Mesenchymal stem cell (in vitro differentiated cells and primary cell): ENCODE measurements around the gene TRIM58.

Experiments
- DNase-seq: peaks from one replicate; pipeline ENCODE4 v3.0.0-alpha.2; 2013
- H2AFZ ChIP-seq: one replicate; pipeline ENCODE4 v1.6.1; 2013; ENCODE audit warnings: low read depth, mild to moderate bottlenecking, control low read depth, inconsistent platforms, low read length, moderate library complexity
- H2AK5ac ChIP-seq: 2 replicates; pipeline ENCODE4 v1.6.1; 2013; ENCODE audit warnings: low read length, moderate library complexity, mild to moderate bottlenecking, inconsistent platforms; ENCODE audit not compliant: severe bottlenecking
- H2BK120ac ChIP-seq: one replicate; pipeline ENCODE4 v1.6.1; 2013; ENCODE audit warnings: low read depth, mild to moderate bottlenecking, inconsistent platforms, low read length, moderate library complexity
- H2BK12ac ChIP-seq, 2 experiments: one replicate each; pipeline ENCODE4 v1.6.1; 2013; ENCODE audit warnings: inconsistent platforms in 2 of 2, low read length in 2 of 2, mild to moderate bottlenecking in 2 of 2, moderate library complexity in 2 of 2, control low read depth in 1 of 2
- H2BK15ac ChIP-seq: one replicate; pipeline ENCODE4 v1.6.1; 2013; ENCODE audit warnings: mild to moderate bottlenecking, low read depth, inconsistent platforms; ENCODE audit not compliant: poor library complexity, severe bottlenecking
- H2BK5ac ChIP-seq: 2 replicates; pipeline ENCODE4 v1.6.1; 2013; ENCODE audit warnings: low read depth, mild to moderate bottlenecking, low read length, control low read depth, inconsistent platforms; ENCODE audit not compliant: poor library complexity, severe bottlenecking
- H3K14ac ChIP-seq, 2 experiments: one replicate each; pipeline ENCODE4 v1.6.1; 2013; ENCODE audit warnings: inconsistent platforms in 2 of 2, low read length in 2 of 2, control low read depth in 1 of 2, mild to moderate bottlenecking in 1 of 2, moderate library complexity in 1 of 2
- H3K18ac ChIP-seq, 2 experiments: one replicate each; pipeline ENCODE4 v1.6.1; 2013; ENCODE audit warnings: inconsistent platforms in 2 of 2, low read length in 2 of 2, control low read depth in 1 of 2, low read depth in 1 of 2, mild to moderate bottlenecking in 1 of 2
- H3K23ac ChIP-seq, 2 experiments: one replicate each; pipeline ENCODE4 v1.6.1; 2013; ENCODE audit warnings: inconsistent platforms in 2 of 2, low read length in 2 of 2, mild to moderate bottlenecking in 2 of 2, moderate library complexity in 2 of 2, control low read depth in 1 of 2
- H3K27ac ChIP-seq: 2 replicates; pipeline ENCODE4 v1.5.1; 2013; ENCODE audit warnings: mild to moderate bottlenecking, moderate library complexity, low read length, control low read depth, inconsistent platforms; ENCODE audit not compliant: poor library complexity, severe bottlenecking
- H3K27me3 ChIP-seq, 2 experiments: 2 replicates each; pipeline versions ENCODE4 v1.6.1 to v1.7.0; 2013; ENCODE audit warnings: low read length in 2 of 2, mild to moderate bottlenecking in 2 of 2, moderate library complexity in 2 of 2, control low read depth in 1 of 2, inconsistent platforms in 1 of 2; ENCODE audit not compliant: control insufficient read depth in 1 of 2, insufficient read depth in 1 of 2
- H3K36me3 ChIP-seq, 2 experiments: 2 replicates each; pipeline versions ENCODE4 v1.6.1 to v1.7.0; 2013; ENCODE audit warnings: low read length in 2 of 2, control low read depth in 1 of 2, inconsistent platforms in 1 of 2, low read depth in 1 of 2, mild to moderate bottlenecking in 1 of 2; ENCODE audit not compliant: insufficient read depth in 2 of 2, control insufficient read depth in 1 of 2
- H3K4ac ChIP-seq, 2 experiments: one replicate each; pipeline ENCODE4 v1.6.1; 2013; ENCODE audit warnings: inconsistent platforms in 2 of 2, low read length in 2 of 2, mild to moderate bottlenecking in 2 of 2, moderate library complexity in 2 of 2, control low read depth in 1 of 2, low read depth in 1 of 2
- H3K4me1 ChIP-seq: 2 replicates; pipeline ENCODE4 v1.6.1; 2013; ENCODE audit warnings: low read depth, low read length, control low read depth; ENCODE audit not compliant: control insufficient read depth, insufficient read depth
- H3K4me2 ChIP-seq: 2 replicates; pipeline ENCODE4 v1.6.1; 2013; ENCODE audit warnings: low read length, mild to moderate bottlenecking, inconsistent platforms; ENCODE audit not compliant: poor library complexity, severe bottlenecking
- H3K4me3 ChIP-seq, 2 experiments: 2 replicates each; pipeline versions ENCODE4 v1.5.1 to v1.7.0; 2013; ENCODE audit warnings: low read length in 2 of 2, mild to moderate bottlenecking in 2 of 2, control low read depth in 1 of 2, low read depth in 1 of 2; ENCODE audit not compliant: insufficient read depth in 1 of 2
- H3K79me1 ChIP-seq: replicated peaks from 2 replicates; pipeline ENCODE4 v1.6.1; 2013; ENCODE audit warnings: mild to moderate bottlenecking, control low read depth, low read length, inconsistent platforms; ENCODE audit not compliant: poor library complexity, severe bottlenecking
- H3K9ac ChIP-seq: 2 replicates; pipeline ENCODE4 v1.7.0; 2013; ENCODE audit warnings: mild to moderate bottlenecking, low read length, moderate library complexity
- H3K9me3 ChIP-seq: 2 replicates; pipeline ENCODE4 v1.7.0; 2013; ENCODE audit warnings: mild to moderate bottlenecking, low read length; ENCODE audit not compliant: control insufficient read depth
- H4K8ac ChIP-seq: one replicate; pipeline ENCODE4 v1.6.1; 2013; ENCODE audit warnings: inconsistent platforms, mild to moderate bottlenecking, low read length, moderate library complexity
- H4K91ac ChIP-seq: one replicate; pipeline ENCODE4 v1.6.1; 2013; ENCODE audit warnings: mild to moderate bottlenecking, low read length, inconsistent platforms
- WGBS: methylation state at CpG from one replicate; pipeline ENCODE4 v1.1.7; 2013; ENCODE audit warnings: mixed read lengths; 5-methylcytosine and 5-hydroxymethylcytosine counted together

The TRIM58 gene

DNA sequence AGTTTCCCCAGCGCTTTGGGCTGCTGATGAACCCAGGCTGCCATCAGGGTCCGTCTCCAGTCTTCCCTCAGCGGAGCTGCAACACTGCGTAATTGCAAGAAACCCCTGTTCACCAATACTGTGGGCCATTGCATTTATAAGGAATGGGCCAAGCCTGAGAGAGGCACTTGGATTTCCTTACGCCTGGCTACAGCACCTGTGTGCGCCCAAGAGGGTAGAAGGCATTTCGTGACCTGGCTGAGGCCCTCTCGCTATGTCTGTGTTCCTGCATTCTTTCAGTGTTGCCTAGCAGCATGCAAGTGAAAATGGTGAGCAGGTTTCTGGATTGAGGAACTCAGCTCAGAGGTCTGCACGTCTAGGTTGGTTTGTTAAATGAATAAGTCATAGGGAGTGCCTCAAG, 26.4 kb downstream of the TRIM58 start:
- H3K4me1 ChIP-seq, result no peaks in the 10 kb centered on the region
- no peak overlapping the region for H3K4me2 ChIP-seq
- no peaks in the 10 kb centered on the region for H3K36me3 ChIP-seq
- no peak overlapping the region for H3K14ac ChIP-seq
- H3K9ac ChIP-seq, result no peak overlapping the region
- no peak overlapping the region for H4K91ac ChIP-seq
- WGBS, result 84% methylated on average over 8 of the region's 9 CpGs
- no peaks in the 10 kb centered on the region for H3K27me3 ChIP-seq
- H3K23ac ChIP-seq, result no peak overlapping the region
- no peak overlapping the region for H2BK15ac ChIP-seq
- H3K27ac ChIP-seq, result no peak overlapping the region
- no peak overlapping the region for H2BK5ac ChIP-seq
- H2BK12ac ChIP-seq, result no peak overlapping the region
- H2BK120ac ChIP-seq, result no peak overlapping the region
- H2AK5ac ChIP-seq, result no peak overlapping the region
- peaks cover 3% of the 10 kb centered on the region for H3K9me3 ChIP-seq
- no peak for DNase-seq
- H4K8ac ChIP-seq, result no peak overlapping the region
- H3K4me3 ChIP-seq, result no peak overlapping the region
- H3K18ac ChIP-seq, result no peak overlapping the region
- H3K79me1 ChIP-seq, result no peaks in the 10 kb centered on the region
- no peak overlapping the region for H3K4ac ChIP-seq
- H2AFZ ChIP-seq, result no peak overlapping the region

DNA sequence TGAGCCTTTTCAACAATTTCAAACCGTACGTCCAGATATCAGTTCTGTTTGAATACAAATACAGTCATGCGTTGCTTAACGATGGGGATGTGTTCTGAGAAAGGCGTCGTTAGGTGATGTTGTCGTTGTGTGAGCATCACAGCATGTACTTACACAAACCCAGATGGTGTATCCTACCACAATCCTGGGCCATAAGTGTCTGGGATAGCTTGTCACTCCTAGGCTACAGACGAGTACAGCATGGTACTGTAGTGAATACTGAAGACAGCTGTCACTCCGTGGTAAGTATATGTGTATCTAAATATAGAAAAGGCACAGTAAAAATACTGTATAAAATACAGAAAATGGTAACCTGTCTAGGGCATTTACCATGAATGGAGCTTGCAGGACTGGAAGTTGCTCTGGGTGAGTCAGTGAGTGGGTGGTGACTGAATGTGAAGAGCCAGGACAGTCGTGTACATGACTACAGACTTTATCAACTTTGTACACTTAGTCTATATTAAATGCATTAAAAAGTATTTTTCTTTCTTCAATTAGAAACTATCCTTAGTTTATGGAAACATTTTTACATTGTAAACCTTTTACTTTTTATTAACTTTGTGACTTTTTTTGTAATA, 27.9 kb downstream of the TRIM58 start:
- 96% methylated on average over 7 of the region's 10 CpGs for WGBS
- H2BK15ac ChIP-seq, result no peak overlapping the region
- no peak overlapping the region for H2BK12ac ChIP-seq
- no peak overlapping the region for H2BK5ac ChIP-seq
- no peaks in the 10 kb centered on the region for H3K79me1 ChIP-seq
- H3K18ac ChIP-seq, result no peak overlapping the region
- H3K9me3 ChIP-seq, result peaks cover 3% of the 10 kb centered on the region
- H3K23ac ChIP-seq, result no peak overlapping the region
- no peak overlapping the region for H3K9ac ChIP-seq
- no peak overlapping the region for H3K27ac ChIP-seq
- H3K4ac ChIP-seq, result no peak overlapping the region
- no peaks in the 10 kb centered on the region for H3K27me3 ChIP-seq
- H4K8ac ChIP-seq, result no peak overlapping the region
- H3K4me1 ChIP-seq, result no peaks in the 10 kb centered on the region
- H4K91ac ChIP-seq, result no peak overlapping the region
- H2AFZ ChIP-seq, result no peak overlapping the region
- no peak overlapping the region for H3K14ac ChIP-seq
- H3K36me3 ChIP-seq, result no peaks in the 10 kb centered on the region
- H3K4me3 ChIP-seq, result no peak overlapping the region
- H2AK5ac ChIP-seq, result no peak overlapping the region
- H2BK120ac ChIP-seq, result no peak overlapping the region
- no peak for DNase-seq
- no peak overlapping the region for H3K4me2 ChIP-seq

DNA sequence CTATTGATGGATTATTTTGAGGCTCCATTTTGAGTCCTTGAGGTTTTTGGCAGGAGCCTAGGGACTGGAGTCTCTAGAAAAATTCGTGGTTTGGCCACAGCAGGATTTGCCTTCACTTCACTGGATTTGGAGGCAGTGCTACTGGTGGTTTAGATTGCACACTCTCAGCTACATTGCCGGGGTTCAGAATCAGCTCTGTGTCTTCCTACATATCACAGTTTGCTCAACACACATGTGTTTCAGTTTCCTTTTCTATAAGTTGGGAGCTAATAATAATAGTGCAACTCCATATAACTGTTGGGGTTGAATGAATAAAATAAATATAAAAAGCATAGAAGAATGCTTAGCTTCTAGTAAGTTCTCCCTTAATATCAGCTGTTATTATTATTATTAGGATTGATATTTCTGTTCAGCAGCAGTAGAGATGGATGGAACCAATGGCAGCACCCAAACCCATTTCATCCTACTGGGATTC, 38.2 kb downstream of the TRIM58 start, which contains the start of gene OR2W3:
Gene OR2W3 (plus strand): TSS at position 425 of the 475 bp plus-strand sequence. CDS start 0 bp downstream, at position 425.
- Histone ChIP-seq H3K4me1 (no peaks in the 10 kb centered on the region), H2BK15ac (no peak within 1 kb of the TSS), H3K9ac (no peak within 1 kb of the TSS), H2AK5ac (no peak within 1 kb of the TSS), H3K79me1 (no peaks in the 10 kb centered on the region), H4K91ac (no peak within 1 kb of the TSS), H3K23ac (no peak within 1 kb of the TSS), H3K27me3 (no peaks in the 10 kb centered on the region), H3K18ac (no peak within 1 kb of the TSS), H2BK12ac (no peak within 1 kb of the TSS), H3K4ac (no peak within 1 kb of the TSS), H2BK120ac (no peak within 1 kb of the TSS), H2AFZ (no peak within 1 kb of the TSS), H3K27ac (no peak within 1 kb of the TSS), H3K9me3 (no peaks in the 10 kb centered on the region), H3K4me3 (no peak within 1 kb of the TSS), H3K36me3 (no peaks in the 10 kb centered on the region), H4K8ac (no peak within 1 kb of the TSS), H3K4me2 (no peak within 1 kb of the TSS), H3K14ac (no peak within 1 kb of the TSS), H2BK5ac (no peak within 1 kb of the TSS)
- WGBS, result 50% methylated on average over 2 of the region's 2 CpGs
- DNase-seq, result no peak

DNA sequence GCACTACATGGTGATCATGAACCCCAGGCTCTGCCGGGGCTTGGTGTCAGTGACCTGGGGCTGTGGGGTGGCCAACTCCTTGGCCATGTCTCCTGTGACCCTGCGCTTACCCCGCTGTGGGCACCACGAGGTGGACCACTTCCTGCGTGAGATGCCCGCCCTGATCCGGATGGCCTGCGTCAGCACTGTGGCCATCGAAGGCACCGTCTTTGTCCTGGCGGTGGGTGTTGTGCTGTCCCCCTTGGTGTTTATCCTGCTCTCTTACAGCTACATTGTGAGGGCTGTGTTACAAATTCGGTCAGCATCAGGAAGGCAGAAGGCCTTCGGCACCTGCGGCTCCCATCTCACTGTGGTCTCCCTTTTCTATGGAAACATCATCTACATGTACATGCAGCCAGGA, 39.0 kb downstream of the TRIM58 start:
- Histone ChIP-seq H3K4me3 (no peak overlapping the region), H4K8ac (no peak overlapping the region), H2BK120ac (no peak overlapping the region), H2AFZ (no peak overlapping the region), H3K9ac (no peak overlapping the region), H2BK15ac (no peak overlapping the region), H3K4me1 (no peaks in the 10 kb centered on the region), H3K79me1 (no peaks in the 10 kb centered on the region), H3K9me3 (no peaks in the 10 kb centered on the region), H3K18ac (no peak overlapping the region), H4K91ac (no peak overlapping the region), H2BK5ac (no peak overlapping the region), H2BK12ac (no peak overlapping the region), H3K36me3 (no peaks in the 10 kb centered on the region), H3K14ac (no peak overlapping the region), H3K27me3 (no peaks in the 10 kb centered on the region), H3K4ac (no peak overlapping the region), H3K4me2 (no peak overlapping the region), H3K27ac (no peak overlapping the region), H3K23ac (no peak overlapping the region), H2AK5ac (no peak overlapping the region)
- WGBS, result 83% methylated on average over 14 of the region's 14 CpGs
- DNase-seq, result no peak
